Progenitor cell of endocrine pancreas (in vitro differentiated cells): ENCODE data around the gene USP6NL. TPM values are rescaled to one million over a fixed set of nuclear protein-coding genes. Genes with fewer than 3 reads are reported as not detected.
A peak's percentile ranks its signal among the peaks of the same experiment; 100 is the strongest.

ENCODE experiments used
- DNase-seq: peaks from one replicate; pipeline ENCODE4 v3.0.0; 2021; ENCODE audit warnings: low spot score; ENCODE audit not compliant: unreplicated experiment
- H3K27ac Mint-ChIP-seq: 2 replicates; pipeline ENCODE4 v1.8.0; 2021; ENCODE audit warnings: mild to moderate bottlenecking, moderate library complexity, mixed read lengths
- H3K27me3 Mint-ChIP-seq: 2 replicates; pipeline ENCODE4 v1.8.0; 2021; ENCODE audit warnings: mixed read lengths
- H3K36me3 Mint-ChIP-seq: 2 replicates; pipeline ENCODE4 v1.8.0; 2022; ENCODE audit warnings: mixed read lengths; ENCODE audit not compliant: insufficient read depth
- H3K4me1 Mint-ChIP-seq: 2 replicates; pipeline ENCODE4 v1.8.0; 2021; ENCODE audit warnings: low read depth, mixed read lengths
- H3K4me3 Mint-ChIP-seq: 2 replicates; pipeline ENCODE4 v1.8.0; 2021; ENCODE audit warnings: low read depth, mild to moderate bottlenecking, moderate library complexity, mixed read lengths
- H3K9me3 Mint-ChIP-seq: 2 replicates; pipeline ENCODE4 v1.8.0; 2021; ENCODE audit warnings: low read depth, mixed read lengths
- CTCF ChIP-seq: fragments of 200-600 bp; sonication (generic); IDR thresholded peaks from one replicate; pipeline ENCODE4 v1.5.0; 2021; ENCODE audit warnings: antibody characterized with exemption, mild to moderate bottlenecking; ENCODE audit not compliant: unreplicated experiment
- total RNA-seq: library from RNA; stranded (reverse); gene quantifications from 2 replicates; pipeline ENCODE4 v1.2.1, GENCODE V29; 2021

Gene USP6NL
- total RNA-seq, 1 donor from 2014 or later: 37.3 TPM

GRCh38 chr10:11465406-11465805 lies 146.0 kb downstream of the USP6NL start:
- H3K4me1 Mint-ChIP-seq: peaks cover 3% of the 10 kb centered on the region
- no peaks in the 10 kb centered on the region for H3K27me3 Mint-ChIP-seq

GRCh38 chr10:11463111-11463510 lies 148.3 kb downstream of the USP6NL start:
- DNase-seq: no peak
- TF ChIP-seq CTCF: no peak
- Mint-ChIP-seq H3K9me3 (no peaks in the 10 kb centered on the region), H3K4me1 (no peaks in the 10 kb centered on the region), H3K36me3 (peaks cover 21% of the 10 kb centered on the region), H3K4me3 (no peak overlapping the region), H3K27ac (no peak overlapping the region), H3K27me3 (no peaks in the 10 kb centered on the region)

More at GRCh38 chr10:11465406-11465805, 146.0 kb downstream of the USP6NL start:
- H3K27ac Mint-ChIP-seq: no peak overlapping the region
- DNase-seq: no peak
- TF ChIP-seq CTCF: no peak
- H3K9me3 Mint-ChIP-seq: no peaks in the 10 kb centered on the region
- H3K36me3 Mint-ChIP-seq: peaks cover 20% of the 10 kb centered on the region
- H3K4me3 Mint-ChIP-seq: no peak overlapping the region

- DNase-seq: no peak
- TF ChIP-seq CTCF: no peak
- H3K4me3 Mint-ChIP-seq: no peak overlapping the region
- no peaks in the 10 kb centered on the region for H3K27me3 Mint-ChIP-seq
- no peak overlapping the region for H3K27ac Mint-ChIP-seq
- H3K36me3 Mint-ChIP-seq: peaks cover 25% of the 10 kb centered on the region
- no peaks in the 10 kb centered on the region for H3K9me3 Mint-ChIP-seq
- H3K4me1 Mint-ChIP-seq: no peaks in the 10 kb centered on the region
These were observed 149.4 kb downstream of the USP6NL start for GRCh38 chr10:11462071-11462470.

GRCh38 chr10:11457336-11457735 lies 154.1 kb downstream of the USP6NL start:
- no peak for TF ChIP-seq CTCF
- no peak for DNase-seq
- Mint-ChIP-seq H3K27ac (peak overlapping the region; percentile 20), H3K4me1 (no peaks in the 10 kb centered on the region), H3K27me3 (no peaks in the 10 kb centered on the region), H3K4me3 (no peak overlapping the region), H3K36me3 (peaks cover 21% of the 10 kb centered on the region), H3K9me3 (no peaks in the 10 kb centered on the region)

- H3K9me3 Mint-ChIP-seq: no peaks in the 10 kb centered on the region
- no peak for DNase-seq
- H3K4me1 Mint-ChIP-seq: no peaks in the 10 kb centered on the region
- TF ChIP-seq CTCF: peak; percentile 37
- no peak overlapping the region for H3K4me3 Mint-ChIP-seq
- peak overlapping the region; percentile 14 for H3K27ac Mint-ChIP-seq
- H3K27me3 Mint-ChIP-seq: peaks cover 11% of the 10 kb centered on the region
- peaks cover 17% of the 10 kb centered on the region for H3K36me3 Mint-ChIP-seq
These were observed 156.4 kb downstream of the USP6NL start for GRCh38 chr10:11454958-11455566.
